AG10803 (cell line): Measurements from ENCODE around the gene MGA.

Experiments used
- DNase-seq: peaks from one replicate; pipeline ENCODE4 v3.0.0; 2010; ENCODE audit warnings: low read depth
- H3K4me3 ChIP-seq: 2 replicates; pipeline ENCODE4 v1.5.1; 2011; ENCODE audit warnings: mild to moderate bottlenecking, low read length, control low read depth
- TF ChIP-seq, protein P1 (sequence below): conservative IDR thresholded peaks from 2 replicates; pipeline ENCODE4 v1.5.1; 2011; ENCODE audit warnings: mild to moderate bottlenecking, low read length, control low read depth, inconsistent platforms

MGA gene

DNA sequence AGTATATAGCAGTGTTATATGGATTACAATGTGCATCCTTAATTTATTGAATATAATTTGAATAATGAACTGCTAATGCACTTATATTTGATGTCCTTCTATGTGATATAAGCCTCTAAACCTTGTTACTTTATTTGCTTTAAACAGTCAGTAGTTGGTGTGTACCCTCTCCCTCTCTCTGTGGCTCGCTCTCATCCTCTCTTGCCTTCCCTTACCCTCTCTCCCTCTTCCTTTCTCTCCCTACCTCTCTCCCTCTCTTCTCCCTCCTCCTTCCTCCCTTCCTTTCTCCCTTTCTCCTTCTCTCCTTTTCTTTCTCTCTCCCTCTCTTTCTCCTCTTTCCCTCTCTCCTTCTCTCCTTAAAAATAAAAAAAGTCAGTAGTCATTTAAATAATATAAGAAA, 28.9 kb downstream of the MGA start:
- H3K4me3 ChIP-seq: no peak overlapping the region
- TF ChIP-seq, protein P1, sequence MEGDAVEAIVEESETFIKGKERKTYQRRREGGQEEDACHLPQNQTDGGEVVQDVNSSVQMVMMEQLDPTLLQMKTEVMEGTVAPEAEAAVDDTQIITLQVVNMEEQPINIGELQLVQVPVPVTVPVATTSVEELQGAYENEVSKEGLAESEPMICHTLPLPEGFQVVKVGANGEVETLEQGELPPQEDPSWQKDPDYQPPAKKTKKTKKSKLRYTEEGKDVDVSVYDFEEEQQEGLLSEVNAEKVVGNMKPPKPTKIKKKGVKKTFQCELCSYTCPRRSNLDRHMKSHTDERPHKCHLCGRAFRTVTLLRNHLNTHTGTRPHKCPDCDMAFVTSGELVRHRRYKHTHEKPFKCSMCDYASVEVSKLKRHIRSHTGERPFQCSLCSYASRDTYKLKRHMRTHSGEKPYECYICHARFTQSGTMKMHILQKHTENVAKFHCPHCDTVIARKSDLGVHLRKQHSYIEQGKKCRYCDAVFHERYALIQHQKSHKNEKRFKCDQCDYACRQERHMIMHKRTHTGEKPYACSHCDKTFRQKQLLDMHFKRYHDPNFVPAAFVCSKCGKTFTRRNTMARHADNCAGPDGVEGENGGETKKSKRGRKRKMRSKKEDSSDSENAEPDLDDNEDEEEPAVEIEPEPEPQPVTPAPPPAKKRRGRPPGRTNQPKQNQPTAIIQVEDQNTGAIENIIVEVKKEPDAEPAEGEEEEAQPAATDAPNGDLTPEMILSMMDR: no peak
- no peak for DNase-seq

GRCh38 chr15:41689834-41690233, 29.6 kb downstream of the MGA start:
- no peak overlapping the region for H3K4me3 ChIP-seq
- TF ChIP-seq, protein P1: no peak
- DNase-seq: no peak

DNA sequence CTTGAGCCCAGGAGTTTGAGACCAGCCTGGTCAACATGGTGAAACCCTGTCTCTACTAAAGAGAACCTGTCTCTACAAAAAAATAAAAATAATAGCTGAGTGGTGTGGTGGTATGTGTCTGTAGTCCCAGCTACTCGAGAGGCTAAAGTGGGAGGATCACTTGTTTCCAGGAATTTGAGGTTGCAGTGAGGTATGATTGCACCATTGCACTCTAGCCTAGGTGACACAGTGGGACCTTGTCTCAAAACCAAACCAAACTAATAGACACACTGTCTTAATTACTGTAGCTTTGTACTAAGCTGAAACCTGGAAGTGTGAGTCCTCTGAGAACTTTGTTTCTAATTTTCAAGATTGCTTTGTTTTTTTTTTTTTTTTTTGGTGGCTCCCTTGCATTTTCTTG, 30.4 kb downstream of the MGA start:
- H3K4me3 ChIP-seq: no peak overlapping the region
- no peak for DNase-seq
- TF ChIP-seq, protein P1: no peak

- H3K4me3 ChIP-seq: no peak overlapping the region
- TF ChIP-seq, protein P1: no peak
- no peak for DNase-seq
Observed at GRCh38 chr15:41691471-41691870, 31.3 kb downstream of the MGA start.

- DNase-seq: no peak
- TF ChIP-seq, protein P1: no peak
- H3K4me3 ChIP-seq: no peak overlapping the region
Observed at GRCh38 chr15:41692049-41692448, 31.8 kb downstream of the MGA start.

DNA sequence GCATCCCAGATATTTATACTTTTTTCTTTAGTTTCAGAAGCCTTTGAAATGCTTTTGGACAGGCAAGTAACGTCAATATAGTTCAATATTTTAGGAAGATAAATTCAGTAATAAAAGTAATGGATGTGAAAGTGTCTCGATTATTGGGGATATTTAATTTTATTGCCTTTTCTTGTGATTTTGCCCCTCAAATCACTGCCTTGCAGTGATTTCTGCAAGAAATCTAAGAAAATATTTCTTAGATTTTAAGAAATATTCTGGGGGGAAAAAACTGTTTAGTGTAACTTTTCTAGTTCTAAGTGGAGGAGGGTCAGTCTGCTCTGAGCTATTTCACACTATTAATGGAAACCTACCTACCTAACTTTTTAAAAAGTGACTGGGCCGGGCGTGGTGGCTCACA, 33.6 kb downstream of the MGA start:
- TF ChIP-seq, protein P1: no peak
- no peak overlapping the region for H3K4me3 ChIP-seq
- DNase-seq: no peak

GRCh38 chr15:41695750-41696436, 35.7 kb downstream of the MGA start:
- TF ChIP-seq, protein P1: no peak
- no peak for DNase-seq
- H3K4me3 ChIP-seq: no peak overlapping the region
